GM23338 (cell line): Measurements from ENCODE around the gene FMO3. TPM values are rescaled to one million over a fixed set of nuclear protein-coding genes. Genes with fewer than 3 reads are reported as not detected.

Source experiments
- ATAC-seq: fragments of 200-7000 bp; cut with Tn5 transposase; 3 replicates; pipeline ENCODE4 v1.9.1; 2020
- DNase-seq: peaks from one replicate; pipeline ENCODE4 v3.0.0-alpha.2; 2015; ENCODE audit warnings: low spot score
- H2AFZ ChIP-seq: fragments of 200-600 bp; sonication (generic); 2 replicates; pipeline ENCODE4 v1.8.0; 2016; ENCODE audit warnings: antibody characterized with exemption, mild to moderate bottlenecking, moderate library complexity
- H3F3A ChIP-seq: fragments of 200-600 bp; sonication (generic); replicated peaks from 2 replicates; pipeline ENCODE4 v1.8.0; 2017; ENCODE audit warnings: antibody characterized with exemption, mixed run types, low read depth
- H3K27ac ChIP-seq: fragments of 200-600 bp; sonication (generic); 2 replicates; pipeline ENCODE4 v1.6.1; 2016; ENCODE audit warnings: low read depth
- H3K27me3 ChIP-seq: fragments of 200-600 bp; sonication (generic); 2 replicates; pipeline ENCODE4 v1.8.0; 2016; ENCODE audit warnings: mild to moderate bottlenecking, mixed run types, moderate library complexity; ENCODE audit not compliant: insufficient read depth
- H3K36me3 ChIP-seq: fragments of 200-600 bp; sonication (generic); 2 replicates; pipeline ENCODE4 v1.8.0; 2016; ENCODE audit warnings: mild to moderate bottlenecking; ENCODE audit not compliant: insufficient read depth
- H3K4me1 ChIP-seq: fragments of 200-600 bp; sonication (generic); 2 replicates; pipeline ENCODE4 v1.8.0; 2016; ENCODE audit warnings: mild to moderate bottlenecking, moderate library complexity; ENCODE audit not compliant: insufficient read depth
- H3K4me2 ChIP-seq: fragments of 200-600 bp; sonication (generic); 2 replicates; pipeline ENCODE4 v1.7.1; 2017; ENCODE audit warnings: mixed run types
- H3K4me3 ChIP-seq: fragments of 200-600 bp; sonication (generic); 2 replicates; pipeline ENCODE4 v1.6.1; 2016; ENCODE audit warnings: mixed run types
- H3K79me2 ChIP-seq: fragments of 200-600 bp; sonication (generic); replicated peaks from 2 replicates; pipeline ENCODE4 v1.8.0; 2017; ENCODE audit warnings: mild to moderate bottlenecking; ENCODE audit not compliant: insufficient read depth
- H3K9me2 ChIP-seq: fragments of 200-600 bp; sonication (generic); 2 replicates; pipeline ENCODE4 v1.8.0; 2017; ENCODE audit not compliant: insufficient read depth
- H4K20me1 ChIP-seq: fragments of 200-600 bp; sonication (generic); replicated peaks from 2 replicates; pipeline ENCODE4 v1.8.0; 2017; ENCODE audit warnings: mild to moderate bottlenecking; ENCODE audit not compliant: insufficient read depth
- H3K27ac Mint-ChIP-seq: 2 replicates; pipeline ENCODE4 v1.8.0; 2020; ENCODE audit warnings: inconsistent platforms, mild to moderate bottlenecking, moderate library complexity, mixed read lengths
- H3K27me3 Mint-ChIP-seq: 3 replicates; pipeline ENCODE4 v1.8.0; 2022; ENCODE audit warnings: low read depth, mild to moderate bottlenecking, moderate library complexity, mixed read lengths, inconsistent platforms; ENCODE audit not compliant: insufficient read depth, poor library complexity
- H3K36me3 Mint-ChIP-seq: 3 replicates; pipeline ENCODE4 v1.8.0; 2021; ENCODE audit warnings: low read depth, mild to moderate bottlenecking, inconsistent platforms, moderate library complexity, mixed read lengths
- H3K4me1 Mint-ChIP-seq: 3 replicates; pipeline ENCODE4 v1.8.0; 2020; ENCODE audit warnings: mild to moderate bottlenecking, inconsistent platforms, mixed read lengths
- H3K4me3 Mint-ChIP-seq: 3 replicates; pipeline ENCODE4 v1.8.0; 2021; ENCODE audit warnings: moderate library complexity, mild to moderate bottlenecking, inconsistent platforms, mixed read lengths
- H3K9me3 Mint-ChIP-seq: 3 replicates; pipeline ENCODE4 v1.8.0; 2020; ENCODE audit warnings: moderate library complexity, mild to moderate bottlenecking, inconsistent platforms, mixed read lengths
- CREB1 ChIP-seq: fragments of 250-450 bp; sonication (Bioruptor Pico); IDR thresholded peaks from 2 replicates; pipeline ENCODE4 v1.5.0; 2020; ENCODE audit warnings: low read depth, mild to moderate bottlenecking, moderate library complexity
- CTCF ChIP-seq, 2 experiments: fragments of 200-600 bp in 1 of 2; sonication (generic) in 1 of 2; conservative IDR thresholded peaks; 2 replicates each; pipeline versions ENCODE4 v1.5.1 to v1.6.1; 2016 to 2017; ENCODE audit warnings: antibody characterized with exemption in 2 of 2, low read depth in 2 of 2, mild to moderate bottlenecking in 2 of 2, moderate library complexity in 1 of 2
- ETS1 ChIP-seq: IDR thresholded peaks from 2 replicates; pipeline ENCODE4 v1.6.1; 2016; ENCODE audit warnings: antibody characterized with exemption
- EZH2 ChIP-seq: fragments of 200-600 bp; sonication (generic); IDR thresholded peaks from one replicate; pipeline ENCODE4 v1.8.0; 2017; ENCODE audit warnings: antibody characterized with exemption, mild to moderate bottlenecking, low read depth; ENCODE audit not compliant: unreplicated experiment
- EZH2phosphoT487 ChIP-seq: fragments of 200-600 bp; sonication (generic); IDR thresholded peaks from one replicate; pipeline ENCODE4 v1.8.1; 2018; ENCODE audit warnings: antibody characterized with exemption; ENCODE audit not compliant: unreplicated experiment
- JUNB ChIP-seq: IDR thresholded peaks from one replicate; pipeline ENCODE4 v1.6.1; 2016; ENCODE audit warnings: antibody characterized with exemption; ENCODE audit not compliant: unreplicated experiment
- POLR2AphosphoS5 ChIP-seq: IDR thresholded peaks from 2 replicates; pipeline ENCODE4 v1.6.1; 2016; ENCODE audit warnings: antibody characterized with exemption, low read depth
- ZNF114 ChIP-seq: fragments of 250-450 bp; sonication (Bioruptor Pico); IDR thresholded peaks from 2 replicates; pipeline ENCODE4 v1.5.0; 2020; ENCODE audit warnings: mild to moderate bottlenecking, moderate library complexity
- ZNF331 ChIP-seq: fragments of 250-450 bp; sonication (Bioruptor Pico); IDR thresholded peaks from 2 replicates; pipeline ENCODE4 v1.5.0; 2020; ENCODE audit warnings: low read depth, mild to moderate bottlenecking, moderate library complexity
- ZNF462 ChIP-seq: fragments of 250-450 bp; sonication (Bioruptor Pico); IDR thresholded peaks from 2 replicates; pipeline ENCODE4 v1.5.0; 2020; ENCODE audit warnings: mild to moderate bottlenecking, moderate library complexity
- polyA plus RNA-seq: library from polyadenylated mRNA; unstranded; fragments of >200 nt; fragmentation: Nextera tagmentation; extraction: Ambion mirVana; gene quantifications from 2 replicates; pipeline ENCODE4 v1.2.1, GENCODE V29; 2016
- total RNA-seq: library from RNA; depleted of rRNA; stranded (reverse); fragments of >200 nt; shearing (Covaris generic); gene quantifications from 2 replicates; pipeline ENCODE4 v1.2.3, GENCODE V29; 2014

The FMO3 gene
- total and polyA plus RNA-seq, 2 experiments from 2014 or later: 0.26 TPM; not detected in 1

GRCh38 chr1:171107969-171108368 lies 17.3 kb downstream of the FMO3 start:
- no peaks in the 10 kb centered on the region for H3K27me3 ChIP-seq
- no peak overlapping the region for H3K27ac ChIP-seq
- Mint-ChIP-seq H3K27me3 (no peaks in the 10 kb centered on the region), H3K4me1 (peaks cover 12% of the 10 kb centered on the region), H3K9me3 (no peaks in the 10 kb centered on the region), H3K4me3 (no peak overlapping the region), H3K27ac (no peak overlapping the region), H3K36me3 (no peaks in the 10 kb centered on the region)
- no peaks in the 10 kb centered on the region for H3F3A ChIP-seq
- H3K79me2 ChIP-seq: no peaks in the 10 kb centered on the region
- no peak overlapping the region for H3K4me2 ChIP-seq
- H3K4me1 ChIP-seq: peaks cover 11% of the 10 kb centered on the region; the same call in 1 of the 2 replicates
- 0 out of 2 replicates have a peak, but pooled peaks cover 4% of the 10 kb centered on the region for H3K9me2 ChIP-seq
- peak in 1 of 2 experiments; percentile 15; a peak in 1 of 4 replicates for TF ChIP-seq CTCF (conservative IDR thresholded peaks at IDR 0.05; ENCODE audit: low read depth in 2 of 2)
- TF ChIP-seq CREB1: no peak
- no peak overlapping the region for H2AFZ ChIP-seq
- no peaks in the 10 kb centered on the region for H4K20me1 ChIP-seq
- no peak overlapping the region for H3K4me3 ChIP-seq
- DNase-seq (peak; percentile 8), ATAC-seq (peak; percentile 36; the same call in 2 of the 3 replicates)
- no peaks in the 10 kb centered on the region for H3K36me3 ChIP-seq

GRCh38 chr1:171109966-171110365 lies 19.3 kb downstream of the FMO3 start:
- Mint-ChIP-seq H3K27me3 (no peaks in the 10 kb centered on the region), H3K9me3 (no peaks in the 10 kb centered on the region), H3K36me3 (no peaks in the 10 kb centered on the region), H3K4me1 (peaks cover 12% of the 10 kb centered on the region), H3K27ac (no peak overlapping the region), H3K4me3 (no peak overlapping the region)
- TF ChIP-seq EZH2phosphoT487 (no peak), JUNB (no peak), EZH2 (no peak), ZNF114 (CRISPR knock-in tag) (no peak), ZNF331 (CRISPR knock-in tag) (no peak), POLR2AphosphoS5 (no peak), ETS1 (no peak), ZNF462 (CRISPR knock-in tag) (no peak)
- Histone ChIP-seq H3K4me2 (no peak overlapping the region), H3K27ac (no peak overlapping the region), H4K20me1 (no peaks in the 10 kb centered on the region), H3K36me3 (no peaks in the 10 kb centered on the region), H3K27me3 (no peaks in the 10 kb centered on the region), H2AFZ (no peak overlapping the region), H3K9me2 (peaks cover 16% of the 10 kb centered on the region), H3K4me1 (peaks cover 11% of the 10 kb centered on the region; the same call in 1 of the 2 replicates), H3K79me2 (no peaks in the 10 kb centered on the region), H3F3A (no peaks in the 10 kb centered on the region), H3K4me3 (no peak overlapping the region)
- ATAC-seq (no peak), DNase-seq (no peak)
